ENCODE results near the gene PAX3.

The PAX3 gene

DNA sequence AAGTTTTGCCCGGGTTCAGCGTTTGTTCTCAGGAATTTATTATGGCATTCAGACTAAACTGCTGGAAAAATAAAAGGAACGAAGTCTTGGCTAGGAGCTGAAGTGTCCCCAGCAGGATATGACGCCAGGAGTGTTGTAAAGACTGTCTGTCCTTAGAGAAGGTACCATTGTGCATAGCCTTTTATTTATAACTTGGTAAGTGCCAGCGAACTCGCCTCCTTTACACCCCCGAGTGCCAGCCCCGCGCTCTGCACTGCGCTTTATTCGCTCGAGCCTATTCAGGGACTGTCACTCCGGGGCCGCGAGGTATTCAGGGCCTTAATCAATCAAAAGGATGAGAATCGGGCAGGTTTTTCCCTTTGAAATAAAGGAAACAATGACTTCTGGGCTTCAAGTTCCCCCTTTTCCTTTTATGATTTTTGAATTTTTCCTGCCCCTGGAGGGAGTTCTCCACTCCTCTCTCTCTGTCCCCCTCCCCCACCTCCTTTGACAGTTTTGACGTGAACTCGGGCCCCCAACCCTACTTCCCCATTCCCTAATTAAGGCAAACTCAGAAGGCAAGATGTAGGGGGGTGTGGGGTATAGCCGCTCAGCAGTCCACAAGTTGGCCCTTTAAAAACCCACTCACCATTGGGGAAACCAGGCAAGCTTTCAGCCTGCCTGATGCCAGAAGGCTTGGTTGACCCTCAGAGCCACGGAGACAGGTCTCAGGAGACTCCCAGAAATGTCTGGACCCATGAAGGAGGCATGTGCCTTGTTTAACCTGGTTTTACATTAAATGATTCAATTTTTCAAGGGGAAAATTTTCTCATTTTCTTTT, 1.3 kb upstream of the PAX3 start:
- Histone ChIP-seq H3K4me1 (ENCODE audit: low read length) (no peaks in the 10 kb centered on the region), H3K36me3 (replicated peaks; ENCODE audit: insufficient read depth, low read length) (no peaks in the 10 kb centered on the region), H3K4me3 (ENCODE audit: low read length) (no peak overlapping the region), H3K27me3 (replicated peaks; ENCODE audit: insufficient read depth, low read length) (peaks cover 53% of the 10 kb centered on the region), H3K9me3 (replicated peaks; ENCODE audit: insufficient read depth, low read length) (no peaks in the 10 kb centered on the region), H3K79me2 (ENCODE audit: low read length) (no peaks in the 10 kb centered on the region), H3F3A (ENCODE audit: insufficient read depth, low read length) (no peaks in the 10 kb centered on the region), H2AFZ (ENCODE audit: low read length) (no peak overlapping the region), H3K9ac (ENCODE audit: low read length) (no peak overlapping the region), H4K20me1 (ENCODE audit: insufficient read depth, low read length) (no peaks in the 10 kb centered on the region), H3K27ac (ENCODE audit: low read length) (no peak overlapping the region), H3K9me2 (replicated peaks; ENCODE audit: insufficient read depth, low read length) (no peaks in the 10 kb centered on the region), H3K4me2 (ENCODE audit: low read depth, low read length) (no peak overlapping the region)
- no peak for TF ChIP-seq EZH2 (optimal IDR thresholded peaks at IDR 0.05; ENCODE audit: low read depth, low read length)
- no peak for TF ChIP-seq EZH2phosphoT487 (IDR thresholded peaks at IDR 0.05; ENCODE audit: low read length)
- TF ChIP-seq, protein P1, sequence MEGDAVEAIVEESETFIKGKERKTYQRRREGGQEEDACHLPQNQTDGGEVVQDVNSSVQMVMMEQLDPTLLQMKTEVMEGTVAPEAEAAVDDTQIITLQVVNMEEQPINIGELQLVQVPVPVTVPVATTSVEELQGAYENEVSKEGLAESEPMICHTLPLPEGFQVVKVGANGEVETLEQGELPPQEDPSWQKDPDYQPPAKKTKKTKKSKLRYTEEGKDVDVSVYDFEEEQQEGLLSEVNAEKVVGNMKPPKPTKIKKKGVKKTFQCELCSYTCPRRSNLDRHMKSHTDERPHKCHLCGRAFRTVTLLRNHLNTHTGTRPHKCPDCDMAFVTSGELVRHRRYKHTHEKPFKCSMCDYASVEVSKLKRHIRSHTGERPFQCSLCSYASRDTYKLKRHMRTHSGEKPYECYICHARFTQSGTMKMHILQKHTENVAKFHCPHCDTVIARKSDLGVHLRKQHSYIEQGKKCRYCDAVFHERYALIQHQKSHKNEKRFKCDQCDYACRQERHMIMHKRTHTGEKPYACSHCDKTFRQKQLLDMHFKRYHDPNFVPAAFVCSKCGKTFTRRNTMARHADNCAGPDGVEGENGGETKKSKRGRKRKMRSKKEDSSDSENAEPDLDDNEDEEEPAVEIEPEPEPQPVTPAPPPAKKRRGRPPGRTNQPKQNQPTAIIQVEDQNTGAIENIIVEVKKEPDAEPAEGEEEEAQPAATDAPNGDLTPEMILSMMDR (IDR thresholded peaks at IDR 0.05; ENCODE audit: low read length), result no peak
- no peak for DNase-seq

GRCh38 chr2:222298001-222298310, 842 bp downstream of the PAX3 start:
- H4K20me1 ChIP-seq (ENCODE audit: insufficient read depth, low read length), result no peaks in the 10 kb centered on the region
- no peak for DNase-seq
- H3K36me3 ChIP-seq (replicated peaks; ENCODE audit: insufficient read depth, low read length), result no peaks in the 10 kb centered on the region
- no peaks in the 10 kb centered on the region for H3K4me1 ChIP-seq (ENCODE audit: low read length)
- no peaks in the 10 kb centered on the region for H3K9me3 ChIP-seq (replicated peaks; ENCODE audit: insufficient read depth, low read length)
- H3K4me2 ChIP-seq (ENCODE audit: low read depth, low read length), result no peak overlapping the region
- no peak overlapping the region for H3K4me3 ChIP-seq (ENCODE audit: low read length)
- no peaks in the 10 kb centered on the region for H3K79me2 ChIP-seq (ENCODE audit: low read length)
- H3F3A ChIP-seq (ENCODE audit: insufficient read depth, low read length), result no peaks in the 10 kb centered on the region
- H3K9me2 ChIP-seq (replicated peaks; ENCODE audit: insufficient read depth, low read length), result no peaks in the 10 kb centered on the region
- H3K9ac ChIP-seq (ENCODE audit: low read length), result no peak overlapping the region
- H3K27ac ChIP-seq (ENCODE audit: low read length), result no peak overlapping the region
- peaks cover 32% of the 10 kb centered on the region for H3K27me3 ChIP-seq (replicated peaks; ENCODE audit: insufficient read depth, low read length)
- TF ChIP-seq, protein P1 (IDR thresholded peaks at IDR 0.05; ENCODE audit: low read length), result no peak
- TF ChIP-seq EZH2phosphoT487 (IDR thresholded peaks at IDR 0.05; ENCODE audit: low read length), result no peak
- TF ChIP-seq EZH2 (optimal IDR thresholded peaks at IDR 0.05; ENCODE audit: low read depth, low read length), result no peak
- H2AFZ ChIP-seq (ENCODE audit: low read length), result no peak overlapping the region

GRCh38 chr2:222297600-222297935, 1.2 kb downstream of the PAX3 start:
- DNase-seq, result no peak
- Histone ChIP-seq H2AFZ (ENCODE audit: low read length) (no peak overlapping the region), H3K4me2 (ENCODE audit: low read depth, low read length) (no peak overlapping the region), H3K4me1 (ENCODE audit: low read length) (no peaks in the 10 kb centered on the region), H4K20me1 (ENCODE audit: insufficient read depth, low read length) (no peaks in the 10 kb centered on the region), H3K9me2 (replicated peaks; ENCODE audit: insufficient read depth, low read length) (no peaks in the 10 kb centered on the region), H3K9me3 (replicated peaks; ENCODE audit: insufficient read depth, low read length) (no peaks in the 10 kb centered on the region), H3K9ac (ENCODE audit: low read length) (no peak overlapping the region), H3K4me3 (ENCODE audit: low read length) (no peak overlapping the region), H3K36me3 (replicated peaks; ENCODE audit: insufficient read depth, low read length) (no peaks in the 10 kb centered on the region), H3K79me2 (ENCODE audit: low read length) (no peaks in the 10 kb centered on the region), H3K27ac (ENCODE audit: low read length) (no peak overlapping the region), H3K27me3 (replicated peaks; ENCODE audit: insufficient read depth, low read length) (peaks cover 28% of the 10 kb centered on the region), H3F3A (ENCODE audit: insufficient read depth, low read length) (no peaks in the 10 kb centered on the region)
- TF ChIP-seq, protein P1 (IDR thresholded peaks at IDR 0.05; ENCODE audit: low read length), result no peak
- TF ChIP-seq EZH2 (optimal IDR thresholded peaks at IDR 0.05; ENCODE audit: low read depth, low read length), result no peak
- no peak for TF ChIP-seq EZH2phosphoT487 (IDR thresholded peaks at IDR 0.05; ENCODE audit: low read length)

Measured in MM.1S (cell line).